HG02884 (cell line): ENCODE data around the gene SPEF2.
"Not testable (repeated sequence)": the region's sequence is repeated elsewhere in the genome, so short reads cannot be mapped to it uniquely, and the experiment has no call there.

Experiments
- ATAC-seq: cut with Tn5 transposase; IDR thresholded peaks from one replicate; pipeline ENCODE4 v1.9.1; 2021; ENCODE audit warnings: mild to moderate bottlenecking, moderate library complexity; ENCODE audit not compliant: unreplicated experiment

Gene SPEF2

GRCh38 chr5:35819668-35820067 lies 202.0 kb downstream of the SPEF2 start:
- ATAC-seq: no peak

- no peak for ATAC-seq
These were observed 203.1 kb downstream of the SPEF2 start for GRCh38 chr5:35820735-35821134.

GRCh38 chr5:35821513-35821912 lies 203.8 kb downstream of the SPEF2 start:
- ATAC-seq: no peak

- ATAC-seq: no peak
These were observed 204.8 kb downstream of the SPEF2 start for GRCh38 chr5:35822511-35822910.

- no peak for ATAC-seq
These were observed 205.9 kb downstream of the SPEF2 start for GRCh38 chr5:35823347-35824098.

GRCh38 chr5:35826056-35826455 lies 208.4 kb downstream of the SPEF2 start:
- ATAC-seq: no peak

- no peak for ATAC-seq
These were observed 208.9 kb downstream of the SPEF2 start for GRCh38 chr5:35826554-35826953.

GRCh38 chr5:35828082-35828598 lies 210.5 kb downstream of the SPEF2 start:
- no peak for ATAC-seq

GRCh38 chr5:35830587-35830986 lies 212.9 kb downstream of the SPEF2 start:
- no peak for ATAC-seq

GRCh38 chr5:35832762-35833161 lies 215.1 kb downstream of the SPEF2 start:
- ATAC-seq: no peak

- ATAC-seq: no peak
These were observed 215.6 kb downstream of the SPEF2 start for GRCh38 chr5:35833224-35833623.

- ATAC-seq: no peak
These were observed 218.4 kb downstream of the SPEF2 start for GRCh38 chr5:35835796-35836742.

GRCh38 chr5:35838370-35839042 lies 220.8 kb downstream of the SPEF2 start:
- ATAC-seq: no peak

GRCh38 chr5:35842856-35843255 lies 225.2 kb downstream of the SPEF2 start:
- no peak for ATAC-seq

GRCh38 chr5:35845508-35845907 lies 227.8 kb downstream of the SPEF2 start:
- not testable (repeated sequence) for ATAC-seq

- no peak for ATAC-seq
These were observed 229.8 kb downstream of the SPEF2 start for GRCh38 chr5:35847491-35847890.

GRCh38 chr5:35847961-35848360 lies 230.3 kb downstream of the SPEF2 start:
- ATAC-seq: no peak

GRCh38 chr5:35849860-35850259 lies 232.2 kb downstream of the SPEF2 start:
- no peak for ATAC-seq

- no peak for ATAC-seq
These were observed 233.5 kb downstream of the SPEF2 start for GRCh38 chr5:35850967-35851680.

- ATAC-seq: peak; percentile 38
These were observed 234.5 kb downstream of the SPEF2 start for GRCh38 chr5:35852084-35852734.
